ENCODE results near the gene RPS21.

Gene RPS21

DNA sequence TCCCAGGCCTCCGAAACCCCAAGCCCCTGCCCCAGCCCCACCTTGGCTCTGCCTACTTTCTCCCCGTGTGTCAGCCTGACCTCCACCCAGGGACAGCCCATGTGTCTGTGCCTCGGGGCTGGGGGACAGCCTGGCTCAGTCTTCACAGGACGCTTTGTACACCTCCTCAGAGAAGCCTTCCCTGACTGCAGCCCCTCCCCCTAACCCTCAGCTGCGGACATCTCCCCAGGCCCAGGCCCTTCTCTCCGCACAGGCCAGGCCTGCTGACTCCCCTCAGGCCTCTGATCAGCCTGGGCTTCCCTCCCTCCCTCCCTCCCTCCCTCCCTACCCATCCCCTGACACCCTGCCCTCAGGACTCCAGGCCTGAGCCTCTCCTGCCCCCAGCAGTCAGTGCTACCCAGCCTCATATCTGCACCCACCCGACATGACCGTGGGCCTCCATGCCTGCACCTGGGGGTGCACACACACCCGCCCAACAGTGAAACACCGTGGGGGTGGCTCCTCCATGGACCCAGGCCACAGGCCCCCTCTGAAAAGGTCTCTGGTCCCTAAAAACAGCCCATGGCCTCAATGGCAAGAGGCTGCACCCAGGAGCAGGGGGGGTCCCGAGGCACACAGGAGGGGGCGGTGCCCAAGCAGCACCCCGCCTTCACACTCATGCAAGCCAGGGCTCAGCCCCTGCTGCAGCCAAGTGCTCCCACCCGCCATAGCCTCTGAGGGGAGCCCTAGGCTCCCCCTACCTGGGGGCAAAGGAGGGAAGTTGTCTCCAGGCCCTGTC lies 32.7 kb upstream of the RPS21 start:
- DNase-seq (ENCODE audit: low read depth in 2 of 2) = no peak

DNA sequence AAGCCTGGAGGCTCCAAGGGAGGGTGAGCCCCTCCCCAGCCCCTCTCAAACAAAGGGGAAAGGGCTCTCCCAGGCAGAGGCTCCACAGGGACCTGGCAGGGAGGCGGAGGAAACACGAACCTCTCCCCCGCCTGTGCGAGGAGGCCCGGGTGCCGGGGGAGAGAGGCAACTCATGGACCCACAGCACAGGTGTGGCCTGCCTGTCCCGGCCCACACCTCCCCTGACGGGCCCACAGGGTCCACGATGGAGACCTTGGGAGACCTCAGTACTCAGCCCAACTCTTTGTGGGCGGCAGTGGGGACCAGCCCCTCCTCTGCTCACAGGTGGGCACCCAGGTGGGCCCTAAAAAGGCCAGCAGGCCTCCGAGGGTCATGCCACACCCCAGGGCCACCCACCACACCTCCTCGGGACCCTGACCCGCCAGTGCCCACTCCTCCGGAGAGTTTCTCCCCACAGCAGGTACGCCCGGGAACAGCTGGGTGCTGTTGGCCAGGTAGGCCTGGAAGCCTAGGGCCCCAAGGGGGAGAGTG lies 32.0 kb upstream of the RPS21 start:
- DNase-seq (ENCODE audit: low read depth in 2 of 2) = no peak

DNA sequence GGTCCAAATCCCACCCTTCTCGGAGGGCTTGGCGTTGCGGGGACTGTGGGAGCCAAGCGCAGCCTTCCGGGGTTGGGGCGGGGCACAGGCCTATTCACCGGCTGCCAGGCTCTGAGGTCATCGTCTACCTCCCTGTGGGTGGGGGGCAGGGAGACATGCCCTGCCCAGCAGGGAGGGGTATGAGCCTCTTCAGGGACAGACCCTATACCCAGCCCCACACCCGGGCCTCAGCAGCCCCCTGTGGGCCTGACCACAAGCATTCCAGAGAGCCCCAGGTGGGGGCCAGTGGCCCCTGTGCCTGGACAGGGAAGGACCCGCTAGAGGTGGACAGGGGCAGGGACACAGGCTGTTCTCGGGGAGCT lies 31.4 kb upstream of the RPS21 start:
- no peak for DNase-seq (ENCODE audit: low read depth in 2 of 2)

DNA sequence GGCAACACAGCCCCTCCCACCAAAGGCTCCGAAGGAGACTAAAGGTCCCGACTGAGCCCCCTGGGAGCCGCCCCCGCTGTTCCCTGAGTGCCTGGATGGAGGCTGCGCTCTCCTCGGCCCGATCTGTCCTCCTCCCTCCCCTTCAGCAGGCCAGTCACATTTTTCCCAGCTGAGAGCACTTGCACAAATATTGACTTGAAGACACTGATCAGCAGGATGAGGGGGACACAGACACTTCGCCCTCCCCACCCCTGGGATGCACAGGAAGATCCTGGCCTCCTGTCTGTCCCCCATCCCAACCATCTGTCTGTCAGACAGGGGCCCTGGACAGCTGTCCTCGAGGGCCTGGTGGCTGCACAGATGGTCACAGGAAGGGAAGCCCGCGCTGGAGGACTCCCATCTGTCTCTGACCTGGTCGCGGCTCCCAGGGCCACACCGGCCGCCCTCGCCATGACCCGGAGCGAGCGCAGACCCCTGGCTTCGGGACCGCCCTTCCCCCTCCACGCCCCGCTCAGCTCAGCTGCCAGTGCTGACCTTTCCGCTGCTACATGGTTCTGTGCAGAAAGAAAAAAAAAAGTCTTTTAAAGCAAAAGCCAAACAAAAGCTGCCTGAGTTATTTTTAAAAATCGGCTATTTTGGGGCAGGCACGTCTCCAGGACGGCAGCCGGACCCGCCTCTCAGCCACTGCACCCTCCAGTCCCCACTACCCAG lies 30.9 kb upstream of the RPS21 start:
- DNase-seq (ENCODE audit: low read depth in 2 of 2) = no peak

DNA sequence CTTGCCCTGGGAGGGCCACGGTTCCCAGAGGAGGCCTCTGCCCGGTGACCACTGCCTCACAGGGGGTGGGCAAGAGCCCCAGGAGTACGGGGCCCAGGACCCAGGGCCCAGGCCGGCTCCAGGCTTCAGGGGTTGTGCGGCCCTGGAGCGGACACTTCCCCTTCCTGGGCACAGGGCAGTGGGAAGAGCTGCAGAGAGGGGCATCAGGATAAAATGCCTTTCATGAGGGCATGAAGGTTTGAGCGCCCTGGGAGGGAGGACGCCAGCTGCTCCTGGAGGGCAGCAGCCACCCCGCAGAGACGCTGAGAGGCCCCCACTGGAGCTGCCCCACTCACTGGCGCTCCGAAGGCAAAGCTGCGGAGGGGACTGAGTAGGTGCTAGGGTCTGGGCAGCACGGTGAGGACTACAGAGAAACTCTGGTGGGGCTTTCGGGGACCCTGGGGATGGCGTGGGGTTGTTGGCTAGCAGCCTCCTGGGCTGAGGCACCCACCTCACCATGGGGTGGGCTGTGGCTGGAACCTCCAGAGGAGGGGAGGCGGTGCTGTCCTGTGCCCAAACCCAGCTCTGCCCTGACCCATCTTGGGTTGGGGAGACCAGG lies 30.2 kb upstream of the RPS21 start:
- no peak for DNase-seq (ENCODE audit: low read depth in 2 of 2)

DNA sequence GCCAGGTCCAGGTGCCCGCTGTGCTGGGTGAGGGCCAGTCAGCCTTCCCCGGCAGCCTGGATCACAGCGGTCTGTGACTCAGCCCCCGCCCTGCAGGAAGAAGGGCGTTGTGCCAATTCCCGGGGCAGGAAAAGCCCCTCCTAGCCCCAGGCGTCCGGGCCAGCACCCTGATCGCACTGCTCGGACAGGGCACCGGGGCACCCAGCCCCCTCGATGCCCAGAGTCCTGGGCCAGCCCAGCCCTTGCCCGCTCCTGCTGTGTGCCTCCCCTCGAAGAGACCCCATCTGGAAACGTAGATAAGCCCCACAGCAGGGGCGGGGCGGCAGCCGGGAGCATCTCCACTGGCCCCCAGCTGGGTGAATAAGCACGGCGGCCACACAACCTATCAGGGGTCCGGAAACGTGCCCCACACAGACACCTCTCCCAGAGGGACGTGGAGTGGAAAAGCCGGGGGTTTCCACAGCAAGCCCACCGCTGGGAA lies 29.7 kb upstream of the RPS21 start:
- DNase-seq (ENCODE audit: low read depth in 2 of 2) = no peak

DNA sequence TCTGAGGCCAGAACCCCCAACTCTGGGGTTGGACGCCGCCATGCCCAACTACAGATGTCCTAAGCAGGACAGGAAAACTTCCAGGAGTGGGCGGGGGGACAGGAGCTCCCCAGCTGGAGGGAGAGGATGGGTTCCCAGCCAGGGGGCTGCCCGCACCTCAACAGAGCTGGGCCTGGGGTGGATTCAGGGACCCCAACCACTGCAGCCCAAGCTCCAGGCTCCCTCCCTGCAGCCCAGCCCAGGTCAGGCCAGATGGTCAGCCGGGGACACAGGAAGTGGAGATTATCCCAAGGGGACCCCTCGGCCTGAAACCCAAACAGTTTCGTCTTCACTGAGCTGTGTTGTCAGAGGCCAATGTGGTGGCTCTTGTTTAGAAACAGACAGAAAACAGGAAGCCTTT lies 29.2 kb upstream of the RPS21 start:
- no peak for DNase-seq (ENCODE audit: low read depth in 2 of 2)

DNA sequence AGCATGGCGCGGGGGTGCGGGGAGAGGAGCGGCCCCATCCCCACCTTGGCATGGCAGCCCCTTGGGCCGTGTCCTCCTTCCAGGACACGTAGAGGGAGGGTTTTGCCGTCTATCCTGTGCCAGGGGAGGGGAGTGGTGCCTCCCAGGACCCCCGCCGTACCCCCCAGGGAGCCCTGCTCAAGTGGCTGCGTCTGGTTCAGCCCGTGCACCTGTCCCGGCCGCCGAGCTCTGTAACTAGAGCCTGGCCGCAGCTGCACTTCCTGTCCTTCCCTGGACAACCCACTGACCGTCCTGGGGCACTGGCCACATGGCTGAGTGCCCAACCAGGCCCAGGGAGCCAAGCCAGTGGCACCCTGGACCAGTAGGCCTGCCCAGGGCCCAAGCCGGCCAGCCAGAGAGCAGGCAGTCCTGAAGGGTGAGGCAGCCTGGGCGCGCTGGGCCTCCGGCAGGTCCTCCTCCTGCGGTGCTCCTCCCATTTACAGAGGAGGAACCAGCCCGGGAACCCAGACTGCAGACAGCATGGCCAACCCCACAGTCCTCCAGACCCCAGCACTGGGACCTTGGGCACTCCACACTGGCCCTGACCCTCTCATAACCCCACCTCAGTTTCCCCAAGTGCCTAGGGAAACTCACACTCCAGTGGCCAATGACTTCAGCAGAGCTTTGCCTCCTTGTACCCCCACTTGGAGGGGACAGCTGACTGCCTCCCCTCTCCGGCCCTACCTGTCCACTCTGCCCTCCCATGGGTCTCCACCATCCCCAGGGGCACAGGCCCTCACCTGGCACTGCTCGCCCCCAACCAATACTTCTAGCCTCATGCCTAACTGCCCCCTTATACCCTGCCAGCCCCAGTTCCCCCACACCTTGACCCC lies 28.5 kb upstream of the RPS21 start:
- no peak for DNase-seq (ENCODE audit: low read depth in 2 of 2)

DNA sequence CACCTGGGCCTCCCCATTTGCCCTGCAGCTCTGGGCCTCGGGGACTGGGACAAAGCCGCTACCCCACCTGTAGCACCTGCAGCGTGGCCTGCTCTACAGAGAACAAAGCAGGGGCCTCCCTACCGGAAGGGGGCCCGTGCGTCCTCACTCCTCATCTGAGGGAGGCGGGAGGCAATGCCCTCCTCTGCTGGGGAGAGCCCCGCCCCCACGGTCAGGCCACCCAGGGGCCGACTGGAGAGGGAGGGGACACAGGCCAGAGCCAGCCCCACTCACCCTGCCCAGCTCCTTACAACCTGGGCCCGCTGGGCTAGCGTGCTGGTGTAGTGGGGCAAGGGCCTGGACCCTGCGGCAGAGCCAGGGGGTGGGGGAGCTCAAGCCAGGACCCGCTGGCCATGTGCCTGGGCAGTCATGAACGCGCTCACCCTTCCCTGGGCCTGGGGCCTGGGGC lies 27.8 kb upstream of the RPS21 start:
- no peak for DNase-seq (ENCODE audit: low read depth in 2 of 2)

DNA sequence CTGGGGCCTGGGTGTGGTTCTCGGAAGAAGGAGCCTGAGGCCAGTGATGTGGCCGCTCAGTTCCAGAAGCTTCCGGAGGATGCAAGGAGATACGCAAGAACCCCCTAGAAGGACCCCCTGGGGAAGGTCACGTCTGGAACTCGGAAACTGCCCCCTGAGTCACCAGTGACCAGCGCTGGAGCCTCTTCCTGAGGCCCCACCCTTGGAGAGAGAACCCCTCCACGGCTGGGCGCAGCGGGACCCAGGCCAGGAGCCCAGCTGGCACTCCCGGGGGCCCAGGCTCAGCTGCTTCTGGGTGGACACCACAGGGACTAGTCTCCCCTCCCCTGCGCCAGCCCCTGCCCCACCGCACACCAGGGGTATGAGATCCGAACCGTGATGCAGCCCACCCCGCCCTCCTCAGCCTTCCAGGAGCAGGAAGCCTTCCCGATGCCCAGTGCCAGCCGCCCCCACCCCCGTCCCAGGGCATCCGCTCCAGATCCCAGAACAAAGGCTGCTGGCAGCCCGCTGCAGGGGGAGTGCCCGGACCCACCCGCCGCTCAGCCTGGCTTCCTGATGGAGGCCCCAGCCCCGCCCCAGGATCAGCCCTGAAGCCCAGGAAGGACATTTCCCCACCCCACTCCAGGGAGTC lies 27.3 kb upstream of the RPS21 start:
- DNase-seq (ENCODE audit: low read depth in 2 of 2) = no peak

DNA sequence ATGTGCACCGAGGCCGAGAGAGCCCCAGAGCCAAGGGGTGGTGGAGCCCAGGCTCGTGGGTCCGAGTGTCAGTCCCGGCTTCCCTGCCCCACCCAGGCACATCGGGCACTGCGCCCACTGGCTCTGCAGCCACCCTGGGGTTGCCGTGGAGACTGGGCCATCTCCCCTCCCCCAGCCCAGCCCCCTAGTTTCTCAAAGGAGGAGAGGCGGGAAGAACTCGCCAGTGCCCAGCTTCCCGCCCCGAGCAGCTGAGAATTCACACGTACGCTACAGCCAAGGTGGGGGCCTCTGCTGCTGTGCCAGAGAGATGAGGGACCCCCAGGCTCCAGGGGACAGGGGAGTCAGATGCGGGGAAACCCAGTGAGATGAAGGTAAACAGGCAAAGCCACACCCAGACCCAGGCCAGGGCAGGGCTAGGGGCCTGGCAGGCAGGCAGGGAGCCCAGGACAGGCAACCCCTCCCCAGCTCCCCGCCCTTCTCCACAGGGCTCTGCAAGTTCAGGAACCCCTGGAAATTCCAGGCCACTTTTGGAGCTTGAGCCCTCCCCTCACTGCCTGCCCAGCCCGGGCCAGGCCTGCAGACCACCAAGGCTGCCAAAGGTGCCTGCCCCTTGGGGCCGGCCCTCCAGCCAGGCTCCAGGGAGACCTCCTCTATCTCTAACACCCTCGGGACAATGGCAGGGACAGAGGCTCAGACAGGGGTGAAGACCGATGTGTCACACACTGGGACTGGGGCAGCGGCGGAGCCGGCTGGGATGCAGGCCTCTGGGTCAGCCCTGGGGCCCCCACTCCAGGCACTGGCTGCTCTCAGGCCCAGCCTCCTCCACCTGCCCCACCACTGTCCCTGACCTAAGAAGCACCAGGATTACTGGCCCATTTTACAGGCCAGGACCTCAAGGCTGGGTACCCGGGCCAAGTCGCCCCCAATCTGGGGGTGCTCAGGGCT lies 25.8 kb upstream of the RPS21 start:
- DNase-seq (ENCODE audit: low read depth in 2 of 2) = no peak

DNA sequence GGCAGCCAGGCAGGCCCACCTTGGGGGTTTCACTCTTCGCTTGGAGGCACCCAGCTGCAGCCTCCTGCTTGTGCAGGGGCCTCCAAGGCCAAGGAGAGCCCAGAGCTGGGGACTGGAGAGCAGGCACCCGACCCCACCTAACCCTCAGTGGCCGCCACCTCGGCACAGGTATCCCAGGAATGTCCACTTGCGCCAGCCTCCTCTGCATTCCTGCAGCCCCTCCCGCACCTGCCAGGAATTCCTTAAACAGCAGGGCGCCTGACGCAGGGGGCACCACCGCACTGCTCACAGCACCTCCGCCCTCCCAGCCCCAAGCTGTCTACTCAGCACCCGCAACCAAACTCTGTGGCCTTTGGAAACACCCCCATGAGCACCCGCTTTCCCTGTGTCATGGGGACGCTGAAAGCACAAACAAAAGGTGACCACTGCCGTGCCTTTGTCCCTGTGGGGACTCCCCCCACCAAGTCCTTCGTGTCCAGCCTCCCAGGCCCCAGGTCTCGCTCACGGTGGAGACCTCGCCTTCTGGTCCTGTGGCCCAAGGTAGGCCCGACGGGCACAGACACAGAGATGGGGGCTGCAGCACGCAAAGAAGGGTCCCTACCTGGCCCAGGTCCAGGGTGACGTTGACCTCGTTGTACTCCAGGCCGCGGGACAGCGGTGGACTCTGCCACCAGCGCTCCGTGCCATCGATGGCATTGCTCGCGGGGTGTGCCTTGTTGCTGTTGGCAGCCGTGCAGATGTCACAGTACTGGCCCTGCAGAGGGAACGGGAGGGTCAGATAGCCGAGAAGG lies 24.9 kb upstream of the RPS21 start:
- DNase-seq (ENCODE audit: low read depth in 2 of 2) = no peak

DNA sequence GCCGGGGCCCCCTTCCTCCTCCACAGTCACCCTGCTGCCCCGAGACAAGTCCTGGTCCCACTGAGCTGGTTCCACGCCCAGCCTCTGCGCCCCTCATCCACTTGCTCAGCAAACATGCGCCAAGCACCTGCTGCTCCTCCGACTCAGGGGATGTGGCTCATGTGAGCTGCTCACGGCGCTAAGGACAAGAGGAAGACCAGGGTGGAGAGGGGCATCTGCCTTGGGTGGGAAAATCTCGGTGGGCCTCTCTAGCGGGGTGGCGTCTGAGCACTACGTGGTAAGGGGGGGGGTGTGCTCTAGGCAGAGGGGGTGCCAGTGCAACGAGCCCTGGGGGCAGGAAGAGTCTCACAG lies 24.3 kb upstream of the RPS21 start:
- DNase-seq (ENCODE audit: low read depth in 2 of 2) = no peak

DNA sequence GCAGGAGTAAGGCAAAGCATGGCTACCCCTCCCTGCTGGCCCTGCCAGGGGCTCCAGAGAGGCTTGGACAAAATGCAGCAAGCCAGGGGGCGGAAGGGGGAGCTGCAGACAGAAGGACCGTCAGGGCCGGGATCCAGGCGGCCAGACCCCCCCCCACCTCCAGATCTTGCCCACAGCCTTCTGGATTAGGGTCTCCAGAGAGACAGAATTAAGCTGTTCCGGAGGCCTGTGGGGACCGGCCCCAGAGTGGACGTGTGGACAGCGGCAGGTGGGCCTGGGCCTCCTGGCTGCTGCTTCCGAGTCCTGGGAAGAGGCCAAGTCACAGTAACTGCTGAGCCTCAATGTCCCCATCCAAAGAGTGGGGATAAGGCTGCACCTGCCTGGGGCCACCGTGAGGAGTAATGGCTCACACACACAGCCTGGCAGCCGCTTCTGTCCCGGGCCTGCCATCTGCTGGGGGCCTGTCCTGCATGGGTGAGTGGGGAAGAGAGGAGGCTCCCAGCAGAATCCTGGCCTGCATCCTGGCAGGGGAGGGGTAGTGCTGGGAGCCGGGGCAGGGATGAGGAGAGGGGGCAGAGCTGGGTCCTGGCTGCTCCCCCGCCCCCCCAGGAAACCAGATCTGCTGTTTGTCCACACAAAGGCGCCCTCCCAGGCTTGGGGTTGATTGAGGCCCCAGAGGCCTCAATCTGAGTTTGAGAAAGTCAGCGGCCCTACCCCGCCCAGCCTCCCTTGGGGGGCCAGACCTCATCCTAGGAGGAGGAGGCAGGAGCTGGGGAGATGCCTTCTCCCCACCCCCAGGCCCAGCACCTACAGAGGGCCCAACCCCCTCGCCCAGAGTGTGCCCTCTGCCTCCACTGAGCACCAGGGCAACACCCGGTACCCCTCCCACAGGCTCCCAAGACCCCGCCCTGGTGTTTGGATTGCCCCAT lies 23.6 kb upstream of the RPS21 start:
- DNase-seq (ENCODE audit: low read depth in 2 of 2) = no peak

DNA sequence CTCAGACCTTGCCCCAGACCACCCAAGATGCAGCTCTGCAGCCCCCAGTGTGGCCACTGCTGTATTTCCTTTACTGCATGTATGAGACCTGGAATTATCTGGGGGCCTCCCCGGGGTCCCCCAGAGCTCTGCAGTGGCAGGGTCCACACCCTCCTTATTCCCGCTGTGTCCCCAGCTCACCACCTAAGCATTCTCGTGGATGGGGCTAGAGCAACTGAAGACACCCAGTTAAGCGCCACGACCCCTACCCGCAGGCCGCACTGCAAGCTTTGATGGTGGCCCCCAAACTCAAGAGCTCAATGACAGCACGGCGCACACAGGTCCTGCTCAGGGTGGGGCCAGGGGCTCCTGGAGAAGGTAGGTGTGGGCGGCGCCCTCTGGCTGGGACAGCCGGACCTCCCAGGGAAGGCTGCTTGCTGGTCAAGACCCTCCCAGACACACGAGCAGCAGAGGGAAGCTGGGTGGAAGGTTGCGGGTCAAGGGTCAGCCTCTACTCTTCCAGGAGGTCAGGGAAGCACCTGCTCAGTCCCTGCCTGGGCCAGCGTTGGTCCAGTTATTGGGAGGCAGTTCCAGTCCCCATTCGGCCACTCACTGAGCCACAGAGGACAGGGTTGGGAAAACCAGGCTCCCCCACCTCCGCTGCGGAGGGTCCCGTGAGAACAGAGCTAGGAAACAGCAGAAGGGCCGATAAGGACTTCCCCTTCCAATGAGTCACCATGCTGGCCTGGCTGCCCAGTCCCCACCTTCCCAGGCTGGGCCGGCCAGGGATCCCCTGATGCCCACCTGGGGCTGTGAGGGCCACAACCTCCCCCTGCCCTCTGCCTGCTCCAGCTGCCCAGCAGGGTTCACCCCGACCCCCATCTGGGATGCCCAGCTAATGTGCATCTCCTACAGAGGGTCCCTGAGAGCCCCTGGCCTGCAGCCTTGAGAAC lies 22.7 kb upstream of the RPS21 start:
- no peak for DNase-seq (ENCODE audit: low read depth in 2 of 2)

DNA sequence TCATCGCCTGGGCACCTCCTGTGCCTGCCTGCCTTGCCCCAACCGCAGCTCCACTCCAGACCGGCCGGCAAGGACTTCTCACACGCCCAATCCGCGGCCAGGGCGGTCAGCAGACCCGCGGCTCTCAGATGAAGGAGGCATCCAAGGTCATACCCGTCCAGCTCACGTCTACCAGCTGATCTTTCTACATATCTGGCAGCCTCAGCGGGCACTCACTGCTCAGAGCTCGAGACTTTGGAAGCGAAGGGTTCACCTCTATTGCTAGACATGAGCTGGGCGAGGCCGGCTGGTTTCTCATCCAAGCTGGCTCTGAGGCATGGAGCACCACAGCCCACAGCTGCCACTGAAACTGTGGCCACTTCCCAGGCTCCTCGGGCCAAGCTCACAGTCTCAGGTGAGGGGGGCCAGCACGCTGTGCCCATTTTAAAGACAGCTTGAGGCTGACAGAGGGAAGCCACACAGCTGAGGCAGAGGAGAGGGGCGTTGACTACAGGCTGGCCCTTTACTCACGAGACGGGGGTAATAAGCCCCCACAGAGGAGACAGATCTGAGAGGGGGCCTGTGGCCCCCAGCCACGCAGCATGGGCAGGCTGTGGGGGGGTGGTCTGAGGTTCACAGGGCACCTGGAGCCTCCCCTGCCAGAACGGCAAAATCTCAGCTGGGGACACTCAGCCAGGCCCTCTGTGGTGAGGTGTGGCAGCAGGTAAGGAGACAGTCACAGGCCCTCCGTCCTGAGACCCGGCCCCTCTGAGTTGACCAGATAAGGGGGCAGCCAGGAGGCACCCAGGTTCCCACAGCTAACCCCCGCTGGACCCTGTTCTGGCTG lies 21.8 kb upstream of the RPS21 start:
- DNase-seq (ENCODE audit: low read depth in 2 of 2) = no peak

All from stimulated activated CD8-positive, alpha-beta memory T cell treated with anti-CD3 and anti-CD28 coated beads, Interleukin-15, amount 100 ng/mL, for 4 hours (primary cell).